H1 (cell line): ENCODE results near the gene HNF4A. TPM values are rescaled to one million over a fixed set of nuclear protein-coding genes. Genes with fewer than 3 reads are reported as not detected.

ENCODE experiments used
- CTCF ChIA-PET: fragments of 300-600 bp; sonication (Branson Sonifier 250); formaldehyde crosslinking; loops from one replicate; lab custom pipeline; 2021; ENCODE audit not compliant: partially characterized antibody; lab: Charles Lee
- POLR2A ChIA-PET: fragments of 300-600 bp; sonication (Branson Sonifier 250); formaldehyde crosslinking; loops from one replicate; lab custom pipeline; 2021; ENCODE audit warnings: inconsistent platforms; ENCODE audit not compliant: partially characterized antibody; lab: Charles Lee
- DNase-seq, 2 experiments: peaks; one replicate each; pipeline versions ENCODE4 v3.0.0 to v3.0.0-alpha.2; 2010 to 2022; ENCODE audit warnings: low spot score in 2 of 2, low read depth in 1 of 2, mixed read lengths in 1 of 2
- FAIRE-seq: peaks from 2 replicates; lab custom pipeline; 2011; peaks lifted over from hg19 to GRCh38; lab: Jason Lieb, UNC
- H2AFZ ChIP-seq: 2 replicates; pipeline ENCODE4 v1.8.1; 2012; ENCODE audit warnings: low read length, inconsistent platforms
- H2AK5ac ChIP-seq: 2 replicates; pipeline ENCODE4 v1.6.1; 2013; ENCODE audit warnings: low read depth, low read length
- H2BK120ac ChIP-seq: replicated peaks from 2 replicates; pipeline ENCODE3; 2013; ENCODE audit warnings: low read depth, low read length, inconsistent platforms
- H2BK12ac ChIP-seq: 2 replicates; pipeline ENCODE4 v1.6.1; 2013; ENCODE audit warnings: low read depth, low read length
- H2BK15ac ChIP-seq: 2 replicates; pipeline ENCODE4 v1.6.1; 2013; ENCODE audit warnings: low read length
- H2BK20ac ChIP-seq: 2 replicates; pipeline ENCODE4 v1.6.1; 2013; ENCODE audit warnings: low read length
- H2BK5ac ChIP-seq: 2 replicates; pipeline ENCODE4 v1.6.1; 2013; ENCODE audit warnings: low read depth, low read length
- H3K14ac ChIP-seq: 2 replicates; pipeline ENCODE4 v1.6.1; 2013; ENCODE audit warnings: inconsistent platforms; ENCODE audit not compliant: insufficient read length
- H3K18ac ChIP-seq: 2 replicates; pipeline ENCODE4 v1.6.1; 2013; ENCODE audit warnings: low read length; ENCODE audit errors: extremely low read depth
- H3K23ac ChIP-seq: 2 replicates; pipeline ENCODE4 v1.6.1; 2013; ENCODE audit warnings: inconsistent platforms; ENCODE audit not compliant: insufficient read length
- H3K23me2 ChIP-seq: 2 replicates; pipeline ENCODE4 v1.6.1; 2013; ENCODE audit warnings: low read depth, low read length
- H3K27ac ChIP-seq: 2 replicates; pipeline ENCODE4 v1.6.1; 2011; ENCODE audit warnings: low read depth, low read length, inconsistent platforms
- H3K27me3 ChIP-seq, 4 experiments: replicated peaks in 1 of 4; 1 replicate in 1 of 4; 2 replicates in 3 of 4; pipeline versions ENCODE4 v1.6.1 to v1.8.1; 2011 to 2013; ENCODE audit warnings: low read length in 3 of 4, mild to moderate bottlenecking in 3 of 4, inconsistent platforms in 2 of 4, mixed read lengths in 2 of 4, moderate library complexity in 1 of 4; ENCODE audit not compliant: control insufficient read depth in 3 of 4, insufficient read depth in 3 of 4; ENCODE audit errors: extremely low read depth in 1 of 4
- H3K36me3 ChIP-seq, 4 experiments: 2 replicates each; pipeline versions ENCODE4 v1.6.1 to v1.8.1; 2011 to 2013; ENCODE audit warnings: mild to moderate bottlenecking in 4 of 4, low read length in 3 of 4, moderate library complexity in 2 of 4, control low read depth in 1 of 4, inconsistent platforms in 1 of 4; ENCODE audit not compliant: insufficient read depth in 4 of 4, control insufficient read depth in 2 of 4
- H3K4ac ChIP-seq: replicated peaks from 2 replicates; pipeline ENCODE3; 2013; ENCODE audit warnings: low read length, low read depth, mixed read lengths, inconsistent platforms; ENCODE audit not compliant: insufficient read length
- H3K4me1 ChIP-seq, 4 experiments: replicated peaks in 1 of 4; 1 replicate in 1 of 4; 2 replicates in 3 of 4; pipeline versions ENCODE4 v1.6.1 to v1.8.1; 2011 to 2013; ENCODE audit warnings: low read length in 3 of 4, inconsistent platforms in 2 of 4, mixed read lengths in 1 of 4; ENCODE audit not compliant: insufficient read depth in 4 of 4, control insufficient read depth in 3 of 4
- H3K4me2 ChIP-seq, 2 experiments: 2 replicates each; pipeline versions ENCODE4 v1.6.1 to v1.8.1; 2011 to 2013; ENCODE audit warnings: low read depth in 2 of 2, low read length in 2 of 2, control low read depth in 1 of 2, inconsistent platforms in 1 of 2, mild to moderate bottlenecking in 1 of 2; ENCODE audit not compliant: insufficient read depth in 1 of 2
- H3K4me3 ChIP-seq, 4 experiments: fragments of 200-600, 300-600 bp in 1 of 4; sonication (generic), shearing (Covaris generic), sonication (Bioruptor Twin) in 1 of 4; 2 replicates each; pipeline versions ENCODE4 v1.5.1 to v1.8.1; 2011 to 2016; ENCODE audit warnings: low read length in 4 of 4, low read depth in 3 of 4, control low read depth in 2 of 4, inconsistent platforms in 2 of 4, mild to moderate bottlenecking in 2 of 4, mixed read lengths in 1 of 4, moderate library complexity in 1 of 4; ENCODE audit not compliant: insufficient read depth in 2 of 4; ENCODE audit errors: extremely low read depth in 1 of 4
- H3K56ac ChIP-seq: replicated peaks from 2 replicates; pipeline ENCODE3; 2013; ENCODE audit warnings: low read depth, mild to moderate bottlenecking, mixed read lengths, low read length, inconsistent platforms; ENCODE audit not compliant: insufficient read length
- H3K79me1 ChIP-seq: 2 replicates; pipeline ENCODE4 v1.6.1; 2013; ENCODE audit warnings: low read depth, low read length, control low read depth
- H3K79me2 ChIP-seq, 2 experiments: 2 replicates each; pipeline versions ENCODE4 v1.6.1 to v1.8.1; 2012 to 2013; ENCODE audit warnings: low read length in 2 of 2, mild to moderate bottlenecking in 2 of 2, inconsistent platforms in 1 of 2; ENCODE audit not compliant: insufficient read depth in 2 of 2, control insufficient read depth in 1 of 2
- H3K9ac ChIP-seq, 4 experiments: replicated peaks in 1 of 4; 1 replicate in 1 of 4; 2 replicates in 3 of 4; pipeline versions ENCODE4 v1.6.1 to v1.8.1; 2011 to 2013; ENCODE audit warnings: low read depth in 3 of 4, low read length in 3 of 4, control low read depth in 2 of 4, mild to moderate bottlenecking in 2 of 4, moderate library complexity in 2 of 4, inconsistent platforms in 1 of 4; ENCODE audit errors: extremely low read depth in 1 of 4
- H3K9me3 ChIP-seq, 2 experiments: 2 replicates each; pipeline versions ENCODE4 v1.6.1 to v1.8.1; 2012 to 2013; ENCODE audit warnings: mild to moderate bottlenecking in 2 of 2, moderate library complexity in 2 of 2, control low read depth in 1 of 2, inconsistent platforms in 1 of 2, low read depth in 1 of 2, low read length in 1 of 2, mixed read lengths in 1 of 2; ENCODE audit not compliant: insufficient read depth in 2 of 2
- H4K20me1 ChIP-seq, 2 experiments: replicated peaks in 1 of 2; 2 replicates each; pipeline versions ENCODE3 to v1.8.1; 2011 to 2013; ENCODE audit warnings: inconsistent platforms in 2 of 2, low read length in 2 of 2, mild to moderate bottlenecking in 1 of 2; ENCODE audit not compliant: insufficient read depth in 2 of 2, control insufficient read depth in 1 of 2
- H4K5ac ChIP-seq: 2 replicates; pipeline ENCODE4 v1.6.1; 2013; ENCODE audit warnings: low read length, low read depth, mixed read lengths, inconsistent platforms; ENCODE audit not compliant: insufficient read length
- H4K8ac ChIP-seq: 2 replicates; pipeline ENCODE4 v1.8.0; 2013; ENCODE audit warnings: mild to moderate bottlenecking, moderate library complexity, low read length, inconsistent platforms; ENCODE audit not compliant: insufficient read depth; ENCODE audit errors: extremely low read depth
- H4K91ac ChIP-seq: replicated peaks from 2 replicates; pipeline ENCODE3; 2013; ENCODE audit warnings: low read length, mixed read lengths, inconsistent platforms; ENCODE audit not compliant: insufficient read length
- BACH1 ChIP-seq: IDR thresholded peaks from 2 replicates; pipeline ENCODE4 v1.6.1; 2012; ENCODE audit warnings: low read length, improper control_type of control experiment
- JUND ChIP-seq: IDR thresholded peaks from 2 replicates; pipeline ENCODE4 v1.6.1; 2011; ENCODE audit warnings: mild to moderate bottlenecking, improper control_type of control experiment, low read length
- POU5F1 ChIP-seq: IDR thresholded peaks from 2 replicates; pipeline ENCODE4 v1.6.1; 2011; ENCODE audit warnings: low read depth, mild to moderate bottlenecking, low read length, moderate library complexity
- RBBP5 ChIP-seq: IDR thresholded peaks from 2 replicates; pipeline ENCODE4 v1.7.1; 2012; ENCODE audit warnings: low read depth, mild to moderate bottlenecking, inconsistent platforms, low read length, moderate library complexity, borderline replicate concordance
- SIN3A ChIP-seq, 2 experiments: IDR thresholded peaks in 1 of 2; conservative IDR thresholded peaks in 1 of 2; 2 replicates each; pipeline ENCODE4 v1.6.1; 2011 to 2012; ENCODE audit warnings: low read length in 2 of 2, improper control_type of control experiment in 1 of 2, low read depth in 1 of 2, mild to moderate bottlenecking in 1 of 2
- TCF12 ChIP-seq: IDR thresholded peaks from 2 replicates; pipeline ENCODE4 v1.6.1; 2011; ENCODE audit warnings: low read depth, mild to moderate bottlenecking, low read length
- YY1 ChIP-seq: IDR thresholded peaks from 2 replicates; pipeline ENCODE4 v1.6.1; 2011; ENCODE audit warnings: low read depth, mild to moderate bottlenecking, low read length
- ZNF274 ChIP-seq: IDR thresholded peaks from 2 replicates; pipeline ENCODE4 v1.7.0; 2012; ENCODE audit warnings: low read length, borderline replicate concordance; ENCODE audit errors: extremely low read depth
- WGBS, 2 experiments: shearing (Covaris generic) in 1 of 2; methylation state at CpG; one replicate each; pipeline versions ENCODE4 v1.1.6 to v1.1.7; 2013 to 2015; ENCODE audit warnings: low lambda C conversion rate in 2 of 2, mixed read lengths in 2 of 2, inconsistent platforms in 1 of 2, low coverage in 1 of 2, missing lambda C conversion rate in 1 of 2; ENCODE audit not compliant: insufficient replicate concordance in 2 of 2, insufficient coverage in 1 of 2, insufficient read length in 1 of 2; ENCODE audit errors: extremely low coverage in 1 of 2, missing lambda C conversion rate in 1 of 2; 5-methylcytosine and 5-hydroxymethylcytosine counted together
- polyA plus RNA-seq, 7 experiments: library from polyadenylated mRNA; depleted of rRNA in 3 of 7; stranded (reverse) in 5 of 7; unstranded in 2 of 7; fragments of >200 nt in 5 of 7; fragments of 200-250 nt in 2 of 7; gene quantifications; 1 replicate in 5 of 7; 2 replicates in 1 of 7; 4 replicates in 1 of 7; pipeline versions ENCODE4 v1.2.1 to v1.2.3, GENCODE V29; 2011 to 2013; ENCODE audit warnings: missing spikeins in 2 of 7, mixed read lengths in 2 of 7
- total RNA-seq: library from RNA; stranded (reverse); fragmentation: NEBNext Ultra II Directional; extraction: Animal tissue kit (Norgen Biotek cat#: 25700); gene quantifications from 2 replicates; pipeline ENCODE4 v1.2.1, GENCODE V29; 2021

The HNF4A gene
- total and polyA plus RNA-seq, 2 of the 8 experiments (the other 6 are each of a cell fraction or from before 2014, with no cell fraction given): 0.03 TPM; not detected in 1

GRCh38 chr20:44409132-44409600 lies 53.7 kb downstream of the HNF4A start:
- H3K36me3 ChIP-seq: no peaks in the 10 kb centered on the region
- H2AFZ ChIP-seq: no peak overlapping the region
- no peak overlapping the region for H3K9ac ChIP-seq
- H2BK20ac ChIP-seq: no peak overlapping the region
- H3K14ac ChIP-seq: no peak overlapping the region
- H4K91ac ChIP-seq: no peak overlapping the region
- no peak for DNase-seq
- no peak overlapping the region for H3K27ac ChIP-seq
- no peak overlapping the region for H3K4me3 ChIP-seq
- peaks cover 7% of the 10 kb centered on the region; the same call in 1 of the 2 replicates for H3K23me2 ChIP-seq
- H3K4me1 ChIP-seq: no peaks in the 10 kb centered on the region; a peak in 2 of 7 replicates
- H3K27me3 ChIP-seq: no peaks in the 10 kb centered on the region
- no peak overlapping the region for H2BK15ac ChIP-seq
- no peak overlapping the region for H3K18ac ChIP-seq
- no peak overlapping the region for H4K8ac ChIP-seq
- H3K23ac ChIP-seq: no peak overlapping the region
- H4K20me1 ChIP-seq: peaks cover 0 to 6% of the 10 kb centered on the region in 2 experiments
- H3K4me2 ChIP-seq: no peak overlapping the region
- H3K56ac ChIP-seq: no peak overlapping the region
- POLR2A ChIA-PET: no interaction called here
- H3K4ac ChIP-seq: no peak overlapping the region
- H2AK5ac ChIP-seq: no peak overlapping the region
- CTCF ChIA-PET: interaction anchor here (0.6 to 1.3 kb wide), 4 partner anchors 31 to 274 kb away, joined by 3 to 4 read pairs (median 3); no protein-coding TSS in a partner anchor
- H3K79me2 ChIP-seq: no peaks in the 10 kb centered on the region
- FAIRE-seq: no peak
- no peaks in the 10 kb centered on the region for H3K9me3 ChIP-seq
- no peak overlapping the region for H2BK12ac ChIP-seq
- 79% methylated on average over 2 of the region's 2 CpGs; no CpG with 5 or more reads in 1 of the 2 experiments for WGBS, 2 experiments
- no peak overlapping the region for H4K5ac ChIP-seq
- no peaks in the 10 kb centered on the region for H3K79me1 ChIP-seq
- no peak overlapping the region for H2BK120ac ChIP-seq
- H2BK5ac ChIP-seq: no peak overlapping the region
- TF ChIP-seq JUND (no peak), POU5F1 (no peak), YY1 (no peak), RBBP5 (no peak), SIN3A (conservative IDR thresholded peaks at IDR 0.05 in 1 of 2, IDR thresholded peaks at IDR 0.05 in 1 of 2; ENCODE audit: low read depth in 1 of 2, low read length in 2 of 2) (no peak), ZNF274 (no peak), BACH1 (no peak), TCF12 (no peak)
